HEK293 (cell line): Measurements from ENCODE around the gene COL9A3.

Source experiments
- CTCF ChIA-PET: fragments of 350-600 bp; formaldehyde crosslinking; extraction: SDS; loops from one replicate; lab custom pipeline; 2021; ENCODE audit warnings: antibody characterized with exemption; lab: Yijun Ruan, JAX
- POLR2A ChIA-PET: fragments of 300-600 bp; formaldehyde crosslinking; extraction: SDS; loops from one replicate; lab custom pipeline; 2020; ENCODE audit warnings: antibody characterized with exemption, inconsistent platforms; lab: Yijun Ruan, JAX
- H3K27ac ChIP-seq: fragments of 200-500 bp; sonication (Bioruptor generic); 2 replicates; pipeline ENCODE4 v1.5.1; 2014; ENCODE audit warnings: low read depth, low read length, control low read depth, inconsistent platforms; ENCODE audit errors: extremely low read depth
- H3K36me3 ChIP-seq, 2 experiments: fragments of 200-500 bp in 1 of 2; sonication (Bioruptor generic) in 1 of 2; 1 replicate in 1 of 2; 2 replicates in 1 of 2; pipeline ENCODE4 v1.5.1; 2014 to 2017; ENCODE audit warnings: inconsistent platforms in 2 of 2, low read length in 2 of 2; ENCODE audit not compliant: control insufficient read depth in 2 of 2, insufficient read depth in 1 of 2
- H3K4me1 ChIP-seq: fragments of 200-500 bp; sonication (Bioruptor generic); 2 replicates; pipeline ENCODE4 v1.5.1; 2014; ENCODE audit warnings: mild to moderate bottlenecking, low read length, inconsistent platforms; ENCODE audit not compliant: control insufficient read depth, insufficient read depth
- H3K4me3 ChIP-seq: 2 replicates; pipeline ENCODE4 v1.5.1; 2011; ENCODE audit warnings: low read depth, mild to moderate bottlenecking, control low read depth, low read length, moderate library complexity
- H3K9me3 ChIP-seq: fragments of 200-500 bp; sonication (Bioruptor generic); 2 replicates; pipeline ENCODE4 v1.5.1; 2014; ENCODE audit warnings: low read depth, low read length, inconsistent platforms; ENCODE audit not compliant: control insufficient read depth, insufficient read depth
- BCL11B ChIP-seq: fragments of 450-650 bp; formaldehyde crosslinking; IDR thresholded peaks from 2 replicates; pipeline ENCODE4 v1.5.1; 2016; ENCODE audit warnings: low read depth, missing biosample characterization, missing genetic modification characterization
- EGR2 ChIP-seq: fragments of 450-650 bp; formaldehyde crosslinking; IDR thresholded peaks from 2 replicates; pipeline ENCODE4 v1.5.1; 2016; ENCODE audit warnings: low read depth, missing biosample characterization, missing genetic modification characterization
- GLI2 ChIP-seq: fragments of 450-650 bp; formaldehyde crosslinking; IDR thresholded peaks from 2 replicates; pipeline ENCODE4; 2017; ENCODE audit warnings: missing biosample characterization, missing genetic modification characterization, low read depth, borderline replicate concordance
- KLF17 ChIP-seq: fragments of 450-650 bp; formaldehyde crosslinking; IDR thresholded peaks from 2 replicates; pipeline ENCODE4 v1.5.1; 2016; ENCODE audit warnings: missing biosample characterization, missing genetic modification characterization
- MZF1 ChIP-seq: fragments of 450-650 bp; formaldehyde crosslinking; IDR thresholded peaks from 2 replicates; pipeline ENCODE4 v1.5.1; 2017; ENCODE audit warnings: missing biosample characterization, missing genetic modification characterization, borderline replicate concordance
- OSR2 ChIP-seq: fragments of 450-650 bp; formaldehyde crosslinking; IDR thresholded peaks from 2 replicates; pipeline ENCODE4 v1.5.1; 2016; ENCODE audit warnings: missing biosample characterization, missing genetic modification characterization
- REPIN1 ChIP-seq: fragments of 450-650 bp; formaldehyde crosslinking; IDR thresholded peaks from 2 replicates; pipeline ENCODE4 v1.5.1; 2017; ENCODE audit warnings: missing biosample characterization, missing genetic modification characterization, low read depth
- REST ChIP-seq: fragments of 450-650 bp; formaldehyde crosslinking; IDR thresholded peaks from 2 replicates; pipeline ENCODE4 v1.5.1; 2016; ENCODE audit warnings: missing biosample characterization, missing genetic modification characterization
- SALL2 ChIP-seq: fragments of 450-650 bp; formaldehyde crosslinking; IDR thresholded peaks from 2 replicates; pipeline ENCODE4 v1.5.0; 2017; ENCODE audit warnings: missing biosample characterization, mild to moderate bottlenecking, missing genetic modification characterization, borderline replicate concordance
- SP7 ChIP-seq: fragments of 450-650 bp; formaldehyde crosslinking; IDR thresholded peaks from 2 replicates; pipeline ENCODE4 v1.5.1; 2016; ENCODE audit warnings: missing biosample characterization, missing genetic modification characterization
- ZBTB17 ChIP-seq: fragments of 450-650 bp; formaldehyde crosslinking; IDR thresholded peaks from 2 replicates; pipeline ENCODE4 v1.5.1; 2016; ENCODE audit warnings: missing biosample characterization, missing genetic modification characterization
- ZBTB7A ChIP-seq: fragments of 450-650 bp; formaldehyde crosslinking; IDR thresholded peaks from 2 replicates; pipeline ENCODE4 v1.5.1; 2016; ENCODE audit warnings: low read depth, missing biosample characterization, missing genetic modification characterization
- ZNF132 ChIP-seq: fragments of 450-650 bp; formaldehyde crosslinking; IDR thresholded peaks from 2 replicates; pipeline ENCODE4 v1.5.1; 2017; ENCODE audit warnings: missing biosample characterization, missing genetic modification characterization, borderline replicate concordance
- ZNF169 ChIP-seq: fragments of 450-650 bp; formaldehyde crosslinking; IDR thresholded peaks from 2 replicates; pipeline ENCODE4 v1.5.1; 2016; ENCODE audit warnings: missing biosample characterization, missing genetic modification characterization
- ZNF341 ChIP-seq: fragments of 450-650 bp; formaldehyde crosslinking; IDR thresholded peaks from 2 replicates; pipeline ENCODE4; 2016; ENCODE audit warnings: low read depth, missing biosample characterization, missing genetic modification characterization
- ZNF394 ChIP-seq: fragments of 450-650 bp; formaldehyde crosslinking; IDR thresholded peaks from 2 replicates; pipeline ENCODE4 v1.5.1; 2016; ENCODE audit warnings: missing biosample characterization, missing genetic modification characterization, mild to moderate bottlenecking, moderate library complexity, borderline replicate concordance
- ZNF560 ChIP-seq: fragments of 450-650 bp; formaldehyde crosslinking; IDR thresholded peaks from 2 replicates; pipeline ENCODE4 v1.5.1; 2017; ENCODE audit warnings: missing biosample characterization, missing genetic modification characterization, borderline replicate concordance
- ZNF645 ChIP-seq: fragments of 450-650 bp; formaldehyde crosslinking; IDR thresholded peaks from 2 replicates; pipeline ENCODE4; 2016; ENCODE audit warnings: missing biosample characterization, missing genetic modification characterization
- ZNF664 ChIP-seq: fragments of 450-650 bp; formaldehyde crosslinking; IDR thresholded peaks from 2 replicates; pipeline ENCODE4 v1.5.1; 2016; ENCODE audit warnings: missing biosample characterization, missing genetic modification characterization
- ZNF692 ChIP-seq: fragments of 450-650 bp; formaldehyde crosslinking; IDR thresholded peaks from 2 replicates; pipeline ENCODE4 v1.5.1; 2016; ENCODE audit warnings: missing biosample characterization, missing genetic modification characterization
- ZNF747 ChIP-seq: fragments of 450-650 bp; formaldehyde crosslinking; IDR thresholded peaks from 2 replicates; pipeline ENCODE4 v1.5.1; 2016; ENCODE audit warnings: missing biosample characterization, missing genetic modification characterization
- ZNF76 ChIP-seq: fragments of 450-650 bp; formaldehyde crosslinking; IDR thresholded peaks from 2 replicates; pipeline ENCODE4; 2016; ENCODE audit warnings: low read depth, missing biosample characterization, missing genetic modification characterization, borderline replicate concordance
- ZNF776 ChIP-seq: fragments of 450-650 bp; formaldehyde crosslinking; IDR thresholded peaks from 2 replicates; pipeline ENCODE4 v1.5.0; 2017; ENCODE audit warnings: missing biosample characterization, missing genetic modification characterization, borderline replicate concordance
- ZNF785 ChIP-seq: fragments of 450-650 bp; formaldehyde crosslinking; IDR thresholded peaks from 2 replicates; pipeline ENCODE4 v1.5.1; 2016; ENCODE audit warnings: missing biosample characterization, missing genetic modification characterization
- ZSCAN30 ChIP-seq: fragments of 450-650 bp; IDR thresholded peaks from 2 replicates; pipeline ENCODE4 v1.5.1; 2018; ENCODE audit warnings: missing biosample characterization, mild to moderate bottlenecking, missing genetic modification characterization, moderate library complexity
- TF ChIP-seq, protein P1 (sequence below): fragments of 450-650 bp; formaldehyde crosslinking; IDR thresholded peaks from 2 replicates; pipeline ENCODE4 v1.5.1; 2017; ENCODE audit warnings: missing biosample characterization, mild to moderate bottlenecking, missing genetic modification characterization, moderate library complexity

The COL9A3 gene

DNA sequence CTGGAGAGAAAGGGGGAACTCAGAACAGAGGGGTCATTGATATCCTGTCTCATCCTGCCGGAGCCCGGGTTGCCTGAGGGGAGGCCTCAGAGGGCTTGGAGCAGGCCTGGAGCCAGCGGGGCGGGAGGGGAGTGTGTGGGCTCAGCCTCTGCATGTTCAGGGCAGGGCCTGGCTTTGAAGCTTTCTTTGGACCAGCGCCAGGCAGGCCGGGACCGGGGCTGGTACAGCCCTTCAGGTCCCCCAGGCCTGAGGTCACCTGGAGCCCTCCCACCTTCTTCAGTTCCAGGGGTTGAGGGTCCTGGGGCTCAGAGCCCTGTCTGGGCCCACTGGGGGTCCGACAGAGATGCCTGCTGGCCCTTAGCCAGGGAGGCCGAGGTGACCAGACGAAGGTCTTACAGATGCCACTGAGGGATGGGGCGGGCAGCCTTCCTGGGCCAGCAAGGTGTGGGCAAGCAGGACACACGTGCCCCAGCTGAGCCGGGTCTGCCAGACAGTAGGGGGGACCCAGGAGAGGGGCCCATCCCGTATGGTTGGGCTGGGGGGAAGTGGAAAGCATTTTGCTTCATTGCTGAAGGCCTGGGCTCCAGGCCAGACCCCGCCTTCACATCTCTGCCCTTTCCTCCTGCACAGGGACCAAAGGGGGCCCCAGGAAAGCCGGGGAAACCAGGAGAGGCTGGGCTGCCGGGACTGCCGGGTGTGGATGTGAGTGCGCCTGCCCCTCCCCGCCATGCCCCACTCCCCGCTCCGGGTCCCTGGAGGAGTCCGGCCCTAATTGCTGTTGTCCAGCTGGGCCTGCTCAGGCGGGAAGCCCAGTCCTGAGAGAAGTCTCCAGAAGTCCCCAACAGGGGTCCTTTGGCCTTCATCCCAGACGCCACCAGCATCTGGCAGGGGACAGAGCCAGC, 2.0 kb downstream of the COL9A3 start (continued):
- TF ChIP-seq KLF17 (tag by site-specific recombination) (peak; percentile 89; the same call in 1 of the 2 replicates), ZNF341 (tag by site-specific recombination) (peak; percentile 55; the same call in 1 of the 2 replicates), EGR2 (peak; percentile 71), OSR2 (tag by site-specific recombination) (no peak), ZNF169 (tag by site-specific recombination) (no peak), ZBTB17 (tag by site-specific recombination) (peak; percentile 39; the same call in 1 of the 2 replicates), ZNF692 (tag by site-specific recombination) (peak; percentile 78; the same call in 1 of the 2 replicates), GLI2 (tag by site-specific recombination) (no peak)

DNA sequence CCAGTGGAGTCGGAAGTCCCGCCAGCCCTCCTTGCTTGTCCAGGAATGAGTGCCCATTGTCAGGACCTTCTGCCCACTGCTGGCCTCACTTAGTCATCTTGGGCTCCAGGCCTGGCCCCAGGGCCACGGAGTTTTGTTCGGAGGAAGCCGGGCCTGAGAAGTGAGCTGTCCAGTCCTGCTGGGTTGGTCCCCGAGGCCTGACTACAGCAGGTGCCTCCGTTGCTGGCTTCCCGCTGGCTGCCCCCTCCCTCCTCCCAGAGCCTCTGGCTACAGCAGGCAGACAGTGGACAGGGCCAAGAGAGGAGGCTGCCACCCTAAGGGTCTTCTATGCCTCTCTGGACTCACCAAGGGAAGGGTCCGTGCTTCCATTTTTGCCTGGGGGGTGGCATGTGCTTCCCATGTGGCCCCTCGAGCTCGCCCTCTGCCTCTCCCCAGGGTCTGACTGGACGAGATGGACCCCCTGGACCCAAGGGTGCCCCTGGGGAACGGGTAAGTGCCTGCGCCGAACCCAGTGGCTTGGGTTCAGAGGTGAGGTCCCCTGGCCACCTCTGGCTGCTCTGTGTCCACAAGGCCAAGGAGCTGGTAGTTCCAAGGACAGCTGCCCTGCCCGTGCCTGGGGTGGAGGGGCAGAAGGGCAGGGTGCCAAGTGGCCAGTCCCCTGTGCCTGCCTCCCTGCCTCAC, 2.8 kb downstream of the COL9A3 start:
- peaks cover 6% of the 10 kb centered on the region; the same call in 1 of the 2 replicates for H3K4me1 ChIP-seq
- TF ChIP-seq ZNF169 (tag by site-specific recombination) (no peak), BCL11B (tag by site-specific recombination) (no peak; the same call in 1 of the 2 replicates), SP7 (tag by site-specific recombination) (no peak), REST (tag by site-specific recombination) (peak; percentile 63; the same call in 1 of the 2 replicates), SALL2 (tag by site-specific recombination) (no peak), ZNF776 (tag by site-specific recombination) (no peak), MZF1 (no peak), ZNF785 (no peak), ZNF76 (tag by site-specific recombination) (no peak), ZNF132 (tag by site-specific recombination) (no peak), ZBTB7A (tag by site-specific recombination) (no peak), REPIN1 (tag by site-specific recombination) (no peak), ZNF664 (tag by site-specific recombination) (no peak), ZNF394 (tag by site-specific recombination) (no peak), ZNF747 (no peak), ZNF645 (tag by site-specific recombination) (no peak), ZNF560 (tag by site-specific recombination) (no peak), ZSCAN30 (tag by site-specific recombination) (no peak)
- TF ChIP-seq, protein P1, sequence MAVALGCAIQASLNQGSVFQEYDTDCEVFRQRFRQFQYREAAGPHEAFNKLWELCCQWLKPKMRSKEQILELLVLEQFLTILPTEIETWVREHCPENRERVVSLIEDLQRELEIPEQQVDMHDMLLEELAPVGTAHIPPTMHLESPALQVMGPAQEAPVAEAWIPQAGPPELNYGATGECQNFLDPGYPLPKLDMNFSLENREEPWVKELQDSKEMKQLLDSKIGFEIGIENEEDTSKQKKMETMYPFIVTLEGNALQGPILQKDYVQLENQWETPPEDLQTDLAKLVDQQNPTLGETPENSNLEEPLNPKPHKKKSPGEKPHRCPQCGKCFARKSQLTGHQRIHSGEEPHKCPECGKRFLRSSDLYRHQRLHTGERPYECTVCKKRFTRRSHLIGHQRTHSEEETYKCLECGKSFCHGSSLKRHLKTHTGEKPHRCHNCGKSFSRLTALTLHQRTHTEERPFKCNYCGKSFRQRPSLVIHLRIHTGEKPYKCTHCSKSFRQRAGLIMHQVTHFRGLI (tag by site-specific recombination), result no peak

More for the DNA sequence above, 2.8 kb downstream of the COL9A3 start:
- Histone ChIP-seq H3K9me3 (no peaks in the 10 kb centered on the region), H3K36me3 (no peaks in the 10 kb centered on the region), H3K4me3 (no peak overlapping the region), H3K27ac (no peak overlapping the region)
- ChIA-PET POLR2A (no interaction called here), CTCF (interaction anchor here (1.4 kb wide), 1 partner anchor 11 kb away, joined by 6 read pairs; no protein-coding TSS in a partner anchor)
